ENCODE data around the gene PGA5.
"Not testable (repeated sequence)": the region's sequence is repeated elsewhere in the genome, so short reads cannot be mapped to it uniquely, and the experiment has no call there.

The PGA5 gene

GRCh38 chr11:61240875-61241274, at the start of gene PGA5:
TSS of gene PGA5 (plus strand) at chr11:61241175. CDS start at chr11:61241227, 52 bp downstream.
- H3K4me1 ChIP-seq (ENCODE audit: control insufficient read depth in 1 of 2, insufficient read depth in 2 of 2, low read length in 2 of 2); H3K9me3 ChIP-seq (ENCODE audit: control insufficient read depth in 1 of 2, low read length in 2 of 2); H3K4me3 ChIP-seq (ENCODE audit: low read depth in 1 of 2, low read length in 2 of 2); H3K27me3 ChIP-seq (ENCODE audit: control insufficient read depth in 1 of 2, insufficient read depth in 2 of 2, low read length in 2 of 2); H3K36me3 ChIP-seq (ENCODE audit: control insufficient read depth in 1 of 2, insufficient read depth in 2 of 2, low read length in 2 of 2); H3K27ac ChIP-seq (ENCODE audit: low read depth, low read length); H3K9ac ChIP-seq (ENCODE audit: low read depth in 1 of 2, low read length in 2 of 2): not testable (repeated sequence)

DNA sequence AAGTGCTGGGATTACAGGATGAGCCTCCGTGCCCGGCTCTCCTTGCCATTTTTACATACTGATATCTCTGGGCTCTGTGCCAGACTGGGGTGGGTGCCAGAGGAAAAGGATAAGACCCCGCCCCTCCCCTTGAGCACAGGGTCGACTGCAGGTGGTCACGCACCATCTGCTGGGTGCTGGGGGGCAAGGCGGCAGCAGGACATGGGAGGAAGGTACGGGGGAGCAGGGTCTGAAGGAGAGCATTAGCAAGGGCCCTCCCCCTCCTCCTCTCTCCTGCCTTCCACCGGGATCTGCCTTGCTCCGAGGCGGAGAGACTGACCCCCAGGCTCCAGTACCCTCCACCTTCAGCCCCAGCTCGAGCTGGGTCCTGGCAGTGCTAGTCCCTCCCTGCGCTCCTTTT, 47.4 kb upstream of the PGA5 start:
- Histone ChIP-seq H3K27me3 (ENCODE audit: control insufficient read depth in 1 of 2, insufficient read depth in 2 of 2, low read length in 2 of 2) (no peaks in the 10 kb centered on the region), H3K4me3 (ENCODE audit: low read depth in 1 of 2, low read length in 2 of 2) (no peak overlapping the region), H3K36me3 (ENCODE audit: control insufficient read depth in 1 of 2, insufficient read depth in 2 of 2, low read length in 2 of 2) (no peaks in the 10 kb centered on the region), H3K9ac (ENCODE audit: low read depth in 1 of 2, low read length in 2 of 2) (no peak overlapping the region), H3K4me1 (ENCODE audit: control insufficient read depth in 1 of 2, insufficient read depth in 2 of 2, low read length in 2 of 2) (no peaks in the 10 kb centered on the region), H3K27ac (ENCODE audit: low read depth, low read length) (no peak overlapping the region), H3K9me3 (ENCODE audit: control insufficient read depth in 1 of 2, low read length in 2 of 2) (no peaks in the 10 kb centered on the region)

DNA sequence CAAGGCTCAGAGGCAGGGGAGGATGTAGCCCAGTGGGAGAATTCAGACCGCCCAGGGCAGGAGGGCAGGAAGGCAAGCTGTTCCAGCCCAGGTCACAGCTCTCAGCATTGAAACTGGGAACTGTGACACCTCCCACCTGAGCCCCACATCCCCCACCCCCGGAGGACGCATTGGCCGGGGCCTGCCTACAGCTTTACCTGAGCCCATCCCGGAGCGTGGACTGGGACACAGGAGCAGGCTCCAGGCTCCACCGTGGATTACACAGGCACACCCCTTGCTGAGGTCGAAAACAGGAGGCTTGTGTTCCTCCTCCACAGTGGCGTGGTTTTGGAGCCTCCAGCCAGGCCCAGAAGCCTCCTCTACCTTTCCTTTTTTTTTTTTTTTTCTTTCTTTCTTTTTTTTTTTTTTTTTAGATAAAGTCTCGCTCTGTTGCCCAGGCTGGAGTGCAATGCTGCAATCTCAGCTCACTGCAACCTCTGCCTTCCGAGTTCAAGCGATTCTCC, 46.8 kb upstream of the PGA5 start:
- Histone ChIP-seq H3K9ac (ENCODE audit: low read depth in 1 of 2, low read length in 2 of 2) (no peak overlapping the region), H3K27ac (ENCODE audit: low read depth, low read length) (no peak overlapping the region), H3K36me3 (ENCODE audit: control insufficient read depth in 1 of 2, insufficient read depth in 2 of 2, low read length in 2 of 2) (no peaks in the 10 kb centered on the region), H3K27me3 (ENCODE audit: control insufficient read depth in 1 of 2, insufficient read depth in 2 of 2, low read length in 2 of 2) (peaks cover 0 to under 1% of the 10 kb centered on the region in 2 donors), H3K9me3 (ENCODE audit: control insufficient read depth in 1 of 2, low read length in 2 of 2) (no peaks in the 10 kb centered on the region), H3K4me3 (ENCODE audit: low read depth in 1 of 2, low read length in 2 of 2) (no peak overlapping the region), H3K4me1 (ENCODE audit: control insufficient read depth in 1 of 2, insufficient read depth in 2 of 2, low read length in 2 of 2) (no peaks in the 10 kb centered on the region)

- Histone ChIP-seq H3K27me3 (ENCODE audit: control insufficient read depth in 1 of 2, insufficient read depth in 2 of 2, low read length in 2 of 2) (peaks cover 0 to 3% of the 10 kb centered on the region in 2 donors), H3K4me1 (ENCODE audit: control insufficient read depth in 1 of 2, insufficient read depth in 2 of 2, low read length in 2 of 2) (no peaks in the 10 kb centered on the region), H3K4me3 (ENCODE audit: low read depth in 1 of 2, low read length in 2 of 2) (no peak overlapping the region), H3K9ac (ENCODE audit: low read depth in 1 of 2, low read length in 2 of 2) (no peak overlapping the region), H3K36me3 (ENCODE audit: control insufficient read depth in 1 of 2, insufficient read depth in 2 of 2, low read length in 2 of 2) (no peaks in the 10 kb centered on the region), H3K9me3 (ENCODE audit: control insufficient read depth in 1 of 2, low read length in 2 of 2) (no peaks in the 10 kb centered on the region), H3K27ac (ENCODE audit: low read depth, low read length) (no peak overlapping the region)
These were observed 45.8 kb upstream of the PGA5 start for GRCh38 chr11:61194981-61195695.

- no peak overlapping the region for H3K4me3 ChIP-seq (ENCODE audit: low read depth in 1 of 2, low read length in 2 of 2)
- no peaks in the 10 kb centered on the region for H3K9me3 ChIP-seq (ENCODE audit: control insufficient read depth in 1 of 2, low read length in 2 of 2)
- H3K9ac ChIP-seq (ENCODE audit: low read depth in 1 of 2, low read length in 2 of 2), result no peak overlapping the region
- H3K36me3 ChIP-seq (ENCODE audit: control insufficient read depth in 1 of 2, insufficient read depth in 2 of 2, low read length in 2 of 2), result no peaks in the 10 kb centered on the region
- no peaks in the 10 kb centered on the region for H3K4me1 ChIP-seq (ENCODE audit: control insufficient read depth in 1 of 2, insufficient read depth in 2 of 2, low read length in 2 of 2)
- H3K27ac ChIP-seq (ENCODE audit: low read depth, low read length), result no peak overlapping the region
- peaks cover 0 to 3% of the 10 kb centered on the region in 2 donors for H3K27me3 ChIP-seq (ENCODE audit: control insufficient read depth in 1 of 2, insufficient read depth in 2 of 2, low read length in 2 of 2)
These were observed 45.3 kb upstream of the PGA5 start for GRCh38 chr11:61195719-61196118.

GRCh38 chr11:61198361-61198760, 42.6 kb upstream of the PGA5 start:
- H3K9me3 ChIP-seq (ENCODE audit: control insufficient read depth in 1 of 2, low read length in 2 of 2), result no peaks in the 10 kb centered on the region
- H3K9ac ChIP-seq (ENCODE audit: low read depth in 1 of 2, low read length in 2 of 2), result no peak overlapping the region
- H3K4me3 ChIP-seq (ENCODE audit: low read depth in 1 of 2, low read length in 2 of 2), result no peak overlapping the region
- H3K4me1 ChIP-seq (ENCODE audit: control insufficient read depth in 1 of 2, insufficient read depth in 2 of 2, low read length in 2 of 2), result no peaks in the 10 kb centered on the region
- no peaks in the 10 kb centered on the region for H3K36me3 ChIP-seq (ENCODE audit: control insufficient read depth in 1 of 2, insufficient read depth in 2 of 2, low read length in 2 of 2)
- no peak overlapping the region for H3K27ac ChIP-seq (ENCODE audit: low read depth, low read length)
- H3K27me3 ChIP-seq (ENCODE audit: control insufficient read depth in 1 of 2, insufficient read depth in 2 of 2, low read length in 2 of 2), result peaks cover 0 to 7% of the 10 kb centered on the region in 2 donors

DNA sequence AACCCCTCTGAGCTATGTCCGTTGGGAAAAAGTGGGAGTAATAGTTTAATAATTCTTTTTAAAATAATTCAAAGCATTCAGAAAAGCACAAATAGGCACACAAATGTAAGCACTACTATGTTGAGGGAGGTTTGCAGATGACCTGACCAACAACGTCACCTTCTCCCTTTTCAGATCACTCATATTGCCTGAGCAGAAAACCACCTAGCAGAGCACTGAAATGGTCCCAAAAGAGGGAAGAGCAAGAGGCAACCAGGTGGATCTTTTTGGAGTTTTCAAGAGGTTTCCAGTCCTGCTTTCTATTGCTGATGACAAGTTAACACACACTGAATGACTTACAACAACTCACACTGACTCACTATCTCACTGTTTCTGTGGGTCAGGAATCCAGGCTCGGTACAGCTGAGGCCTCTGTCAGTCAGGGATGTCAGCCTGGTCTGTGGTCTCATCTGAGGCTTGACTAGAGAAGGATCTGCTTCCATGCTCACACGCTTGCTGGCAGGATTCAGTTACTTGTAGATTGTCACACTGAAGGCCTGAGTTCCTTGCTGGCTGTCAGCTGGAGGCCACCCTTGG, 41.9 kb upstream of the PGA5 start:
- H3K4me1 ChIP-seq (ENCODE audit: control insufficient read depth in 1 of 2, insufficient read depth in 2 of 2, low read length in 2 of 2), result no peaks in the 10 kb centered on the region
- no peaks in the 10 kb centered on the region for H3K9me3 ChIP-seq (ENCODE audit: control insufficient read depth in 1 of 2, low read length in 2 of 2)
- no peaks in the 10 kb centered on the region for H3K36me3 ChIP-seq (ENCODE audit: control insufficient read depth in 1 of 2, insufficient read depth in 2 of 2, low read length in 2 of 2)
- no peak overlapping the region for H3K27ac ChIP-seq (ENCODE audit: low read depth, low read length)
- H3K9ac ChIP-seq (ENCODE audit: low read depth in 1 of 2, low read length in 2 of 2), result no peak overlapping the region
- peaks cover 0 to 7% of the 10 kb centered on the region in 2 donors for H3K27me3 ChIP-seq (ENCODE audit: control insufficient read depth in 1 of 2, insufficient read depth in 2 of 2, low read length in 2 of 2)
- no peak overlapping the region for H3K4me3 ChIP-seq (ENCODE audit: low read depth in 1 of 2, low read length in 2 of 2)

DNA sequence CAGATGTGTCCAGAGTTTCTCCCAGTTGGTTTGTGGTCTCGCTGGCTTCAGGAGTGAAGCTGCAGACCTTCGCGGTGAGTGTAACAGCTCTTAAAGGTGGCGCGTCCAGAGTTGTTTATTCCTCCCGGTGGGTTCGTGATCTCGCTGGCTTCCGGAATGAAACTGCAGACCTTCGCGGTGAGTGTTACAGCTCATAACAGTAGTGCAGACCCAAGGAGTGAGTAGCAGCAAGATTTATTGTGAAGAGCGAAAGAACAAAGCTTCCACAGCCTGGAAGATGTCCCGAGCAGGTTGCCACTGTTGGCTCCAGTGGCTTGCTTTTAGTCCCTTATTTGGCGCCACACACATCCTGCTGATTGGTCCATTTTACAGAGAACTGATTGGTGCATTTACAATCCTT, 39.5 kb upstream of the PGA5 start:
- Histone ChIP-seq H3K4me3 (ENCODE audit: low read depth in 1 of 2, low read length in 2 of 2) (no peak overlapping the region), H3K9me3 (ENCODE audit: control insufficient read depth in 1 of 2, low read length in 2 of 2) (no peaks in the 10 kb centered on the region), H3K4me1 (ENCODE audit: control insufficient read depth in 1 of 2, insufficient read depth in 2 of 2, low read length in 2 of 2) (no peaks in the 10 kb centered on the region), H3K9ac (ENCODE audit: low read depth in 1 of 2, low read length in 2 of 2) (no peak overlapping the region), H3K27ac (ENCODE audit: low read depth, low read length) (no peak overlapping the region), H3K27me3 (ENCODE audit: control insufficient read depth in 1 of 2, insufficient read depth in 2 of 2, low read length in 2 of 2) (peaks cover 0 to 7% of the 10 kb centered on the region in 2 donors), H3K36me3 (ENCODE audit: control insufficient read depth in 1 of 2, insufficient read depth in 2 of 2, low read length in 2 of 2) (no peaks in the 10 kb centered on the region)

DNA sequence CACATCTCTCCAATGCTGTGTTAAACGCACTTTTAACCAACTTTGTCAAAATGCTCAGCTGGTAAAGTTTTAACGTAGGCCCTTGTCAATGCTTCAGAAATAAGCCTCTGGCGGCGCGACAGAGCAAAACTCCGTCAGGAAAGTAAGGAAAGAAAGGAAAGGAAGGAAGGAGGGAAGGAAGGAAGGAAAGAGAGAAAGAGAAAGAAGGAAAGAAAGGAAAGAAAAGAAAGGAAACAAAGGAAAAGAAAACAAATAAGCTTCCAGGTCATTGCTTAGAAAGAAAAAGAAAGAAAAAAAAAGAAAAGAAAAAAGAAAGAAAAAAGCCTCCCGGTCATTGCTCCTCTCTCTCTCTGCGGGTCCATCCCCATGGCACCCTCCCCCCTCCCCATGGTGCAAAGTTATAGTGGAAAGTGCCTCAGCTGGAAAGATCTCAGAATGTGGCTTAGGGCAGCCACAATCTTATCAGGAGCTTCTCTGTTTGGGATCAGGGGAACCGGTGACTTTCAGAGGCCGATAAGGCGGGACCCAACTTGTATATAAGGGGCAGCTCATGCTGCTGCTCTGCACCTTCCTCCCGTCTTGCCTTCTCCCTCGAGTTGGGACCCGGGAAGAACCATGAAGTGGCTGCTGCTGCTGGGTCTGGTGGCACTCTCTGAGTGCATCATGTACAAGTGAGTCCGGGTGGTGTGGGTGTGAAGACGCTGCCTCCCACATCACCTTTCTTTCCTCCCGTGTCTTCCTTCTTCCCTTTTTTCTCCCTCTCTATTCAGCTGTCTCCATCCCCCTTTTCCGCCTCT, 37.8 kb upstream of the PGA5 start, which contains the start of gene PGA3:
Gene PGA3, plus strand, starts transcription at position 566 of the 797 bp plus-strand sequence. Its CDS starts 50 bp downstream, at position 616.
- not testable (repeated sequence) for H3K4me1 ChIP-seq (ENCODE audit: control insufficient read depth in 1 of 2, insufficient read depth in 2 of 2, low read length in 2 of 2); H3K27me3 ChIP-seq (ENCODE audit: control insufficient read depth in 1 of 2, insufficient read depth in 2 of 2, low read length in 2 of 2); H3K36me3 ChIP-seq (ENCODE audit: control insufficient read depth in 1 of 2, insufficient read depth in 2 of 2, low read length in 2 of 2); H3K9ac ChIP-seq (ENCODE audit: low read depth in 1 of 2, low read length in 2 of 2); H3K4me3 ChIP-seq (ENCODE audit: low read depth in 1 of 2, low read length in 2 of 2); H3K9me3 ChIP-seq (ENCODE audit: control insufficient read depth in 1 of 2, low read length in 2 of 2); H3K27ac ChIP-seq (ENCODE audit: low read depth, low read length)

DNA sequence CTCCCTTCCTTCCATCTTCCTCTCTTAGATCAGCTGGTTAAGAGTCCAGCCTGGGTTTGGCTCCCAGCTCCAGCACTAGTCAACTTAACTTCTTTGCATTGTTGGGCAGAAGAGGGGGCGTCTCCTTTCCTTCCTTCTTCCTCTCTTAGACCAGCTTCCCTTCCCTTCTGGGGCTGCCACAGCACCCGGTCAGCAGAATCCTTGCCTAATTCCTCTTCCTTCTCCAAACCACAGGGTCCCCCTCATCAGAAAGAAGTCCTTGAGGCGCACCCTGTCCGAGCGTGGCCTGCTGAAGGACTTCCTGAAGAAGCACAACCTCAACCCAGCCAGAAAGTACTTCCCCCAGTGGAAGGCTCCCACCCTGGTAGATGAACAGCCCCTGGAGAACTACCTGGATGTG, 37.1 kb upstream of the PGA5 start:
- not testable (repeated sequence) for H3K4me1 ChIP-seq (ENCODE audit: control insufficient read depth in 1 of 2, insufficient read depth in 2 of 2, low read length in 2 of 2); H3K36me3 ChIP-seq (ENCODE audit: control insufficient read depth in 1 of 2, insufficient read depth in 2 of 2, low read length in 2 of 2); H3K27ac ChIP-seq (ENCODE audit: low read depth, low read length); H3K4me3 ChIP-seq (ENCODE audit: low read depth in 1 of 2, low read length in 2 of 2); H3K9me3 ChIP-seq (ENCODE audit: control insufficient read depth in 1 of 2, low read length in 2 of 2); H3K9ac ChIP-seq (ENCODE audit: low read depth in 1 of 2, low read length in 2 of 2); H3K27me3 ChIP-seq (ENCODE audit: control insufficient read depth in 1 of 2, insufficient read depth in 2 of 2, low read length in 2 of 2)

Measured in duodenal mucosa (tissue), 2 donors.